SK-N-SH (cell line): Measurements from ENCODE around the gene PNKD. TPM values are rescaled to one million over a fixed set of nuclear protein-coding genes. Genes with fewer than 3 reads are reported as not detected.

Experiments
- CTCF ChIA-PET: fragments of 300-600, 350-600 bp; formaldehyde crosslinking; extraction: SDS; loops from one replicate; lab custom pipeline; 2021; lab: Yijun Ruan, JAX
- POLR2A ChIA-PET: fragments of 350-600 bp; sonication (Branson Sonifier 250); formaldehyde crosslinking; extraction: SDS; loops from one replicate; lab custom pipeline; 2020; ENCODE audit warnings: antibody characterized with exemption, inconsistent platforms; lab: Yijun Ruan, JAX
- DNase-seq: peaks from one replicate; pipeline ENCODE4 v3.0.0; 2012
- H2AFZ ChIP-seq: fragments of 200-600 bp; sonication (generic); 2 replicates; pipeline ENCODE4 v1.8.1; 2016; ENCODE audit warnings: antibody characterized with exemption, mild to moderate bottlenecking, low read depth
- H3F3A ChIP-seq: fragments of 200-600 bp; sonication (generic); replicated peaks from 2 replicates; pipeline ENCODE3; 2016; ENCODE audit warnings: antibody characterized with exemption, mild to moderate bottlenecking; ENCODE audit not compliant: insufficient read depth
- H3K27ac ChIP-seq, 2 experiments: fragments of 200-500 bp in 1 of 2; fragments of 200-600 bp in 1 of 2; sonication (Bioruptor generic) in 1 of 2; sonication (generic), shearing (Covaris generic) in 1 of 2; 2 replicates each; pipeline versions ENCODE4 v1.5.1 to v1.6.1; 2014 to 2016; ENCODE audit warnings: low read depth in 2 of 2, inconsistent platforms in 1 of 2, low read length in 1 of 2, mild to moderate bottlenecking in 1 of 2, mixed read lengths in 1 of 2
- H3K27me3 ChIP-seq: fragments of 200-600 bp; sonication (generic), shearing (Covaris generic); 2 replicates; pipeline ENCODE4 v1.6.1; 2016; ENCODE audit warnings: mixed run types; ENCODE audit not compliant: insufficient read depth
- H3K36me3 ChIP-seq, 2 experiments: fragments of 200-500 bp in 1 of 2; fragments of 200-600 bp in 1 of 2; sonication (Bioruptor generic) in 1 of 2; sonication (generic) in 1 of 2; replicated peaks in 1 of 2; 2 replicates each; pipeline versions ENCODE3 to v1.5.1; 2014 to 2016; ENCODE audit warnings: low read length in 1 of 2, mild to moderate bottlenecking in 1 of 2; ENCODE audit not compliant: insufficient read depth in 2 of 2, control insufficient read depth in 1 of 2
- H3K4me1 ChIP-seq, 2 experiments: fragments of 200-500 bp in 1 of 2; fragments of 200-600 bp in 1 of 2; sonication (Bioruptor generic) in 1 of 2; sonication (generic), shearing (Covaris generic) in 1 of 2; 2 replicates each; pipeline versions ENCODE4 v1.5.1 to v1.6.1; 2014 to 2016; ENCODE audit warnings: low read depth in 1 of 2, low read length in 1 of 2, mixed run types in 1 of 2; ENCODE audit not compliant: insufficient read depth in 2 of 2, control insufficient read depth in 1 of 2
- H3K4me2 ChIP-seq: fragments of 200-600 bp; sonication (generic), shearing (Covaris generic); 2 replicates; pipeline ENCODE4 v1.6.1; 2017; ENCODE audit warnings: mixed run types
- H3K4me3 ChIP-seq, 2 experiments: fragments of 200-500 bp in 1 of 2; fragments of 200-600 bp in 1 of 2; sonication (Bioruptor generic) in 1 of 2; sonication (generic), shearing (Covaris generic) in 1 of 2; 2 replicates each; pipeline versions ENCODE4 v1.5.1 to v1.8.1; 2014 to 2016; ENCODE audit warnings: low read depth in 2 of 2, inconsistent platforms in 1 of 2, low read length in 1 of 2, mild to moderate bottlenecking in 1 of 2, mixed read lengths in 1 of 2, moderate library complexity in 1 of 2
- H3K79me2 ChIP-seq: fragments of 200-600 bp; sonication (generic); 2 replicates; pipeline ENCODE4 v1.8.1; 2017; ENCODE audit warnings: mild to moderate bottlenecking; ENCODE audit not compliant: insufficient read depth
- H3K9ac ChIP-seq: fragments of 200-600 bp; sonication (generic); 2 replicates; pipeline ENCODE4 v1.6.1; 2017; ENCODE audit warnings: mixed run types
- H3K9me2 ChIP-seq: fragments of 200-600 bp; sonication (generic); 2 replicates; pipeline ENCODE4 v1.6.1; 2017; ENCODE audit warnings: mixed run types
- H3K9me3 ChIP-seq: fragments of 200-600 bp; sonication (generic); 2 replicates; pipeline ENCODE4 v1.6.1; 2017; ENCODE audit warnings: mixed run types, mild to moderate bottlenecking, moderate library complexity
- H4K20me1 ChIP-seq: fragments of 200-600 bp; sonication (generic); 2 replicates; pipeline ENCODE4 v1.6.1; 2017; ENCODE audit warnings: mild to moderate bottlenecking, mixed run types; ENCODE audit not compliant: insufficient read depth
- CHD2 ChIP-seq: fragments of 150-350 bp; IDR thresholded peaks from 2 replicates; pipeline ENCODE4 v1.6.1; 2018; ENCODE audit warnings: low read length; ENCODE audit not compliant: partially characterized antibody
- ELF1 ChIP-seq: IDR thresholded peaks from 2 replicates; pipeline ENCODE4 v1.4.0; 2012
- FOSL2 ChIP-seq: IDR thresholded peaks from 2 replicates; pipeline ENCODE4 v1.4.0; 2012; ENCODE audit warnings: low read depth, mild to moderate bottlenecking, moderate library complexity, borderline replicate concordance
- FOXJ3 ChIP-seq: sonication (generic); formaldehyde crosslinking; IDR thresholded peaks from 2 replicates; pipeline ENCODE4 v1.5.1; 2020; ENCODE audit warnings: mild to moderate bottlenecking, missing genetic modification reagents
- FOXM1 ChIP-seq: IDR thresholded peaks from 2 replicates; pipeline ENCODE4 v1.4.0; 2012; ENCODE audit warnings: low read depth, mild to moderate bottlenecking
- GABPA ChIP-seq: IDR thresholded peaks from 2 replicates; pipeline ENCODE4 v1.4.0; 2012; ENCODE audit warnings: low read depth, mild to moderate bottlenecking
- IRF3 ChIP-seq: fragments of 150-350 bp; IDR thresholded peaks from 2 replicates; pipeline ENCODE4 v1.6.1; 2016; ENCODE audit warnings: mild to moderate bottlenecking, low read depth, low read length
- JUND ChIP-seq: IDR thresholded peaks from 2 replicates; pipeline ENCODE4 v1.4.0; 2012
- MEF2A ChIP-seq: IDR thresholded peaks from 2 replicates; pipeline ENCODE4 v1.4.0; 2012; ENCODE audit warnings: low read depth, borderline replicate concordance
- MXI1 ChIP-seq: IDR thresholded peaks from 2 replicates; pipeline ENCODE4 v1.6.1; 2012; ENCODE audit warnings: mild to moderate bottlenecking, low read depth, low read length, improper control_type of control experiment
- NFIC ChIP-seq: IDR thresholded peaks from 2 replicates; pipeline ENCODE4 v1.4.0; 2012; ENCODE audit warnings: borderline replicate concordance
- NRF1 ChIP-seq: IDR thresholded peaks from 2 replicates; pipeline ENCODE4 v1.6.1; 2012; ENCODE audit warnings: low read depth, mild to moderate bottlenecking, low read length
- POLR2AphosphoS5 ChIP-seq: IDR thresholded peaks from 2 replicates; pipeline ENCODE4 v1.6.1; 2012; ENCODE audit warnings: low read depth, low read length
- RCOR1 ChIP-seq: fragments of 150-350 bp; IDR thresholded peaks from 2 replicates; pipeline ENCODE4 v1.6.1; 2017; ENCODE audit warnings: antibody characterized with exemption, low read length
- RFX5 ChIP-seq: IDR thresholded peaks from 2 replicates; pipeline ENCODE4 v1.6.1; 2012; ENCODE audit warnings: mild to moderate bottlenecking, improper control_type of control experiment, low read length
- RXRA ChIP-seq: IDR thresholded peaks from 2 replicates; pipeline ENCODE4 v1.4.0; 2012; ENCODE audit warnings: low read depth, mild to moderate bottlenecking, borderline replicate concordance
- SIN3A ChIP-seq: IDR thresholded peaks from 2 replicates; pipeline ENCODE4 v1.6.1; 2012; ENCODE audit warnings: low read depth, mild to moderate bottlenecking, low read length, moderate library complexity, borderline replicate concordance
- TAF1 ChIP-seq: IDR thresholded peaks from 2 replicates; pipeline ENCODE4 v1.6.1; 2012; ENCODE audit warnings: low read depth, mild to moderate bottlenecking, low read length, moderate library complexity, borderline replicate concordance
- TCF12 ChIP-seq: IDR thresholded peaks from 2 replicates; pipeline ENCODE4 v1.4.0; 2012
- TEAD4 ChIP-seq: IDR thresholded peaks from 2 replicates; pipeline ENCODE4 v1.4.0; 2012; ENCODE audit warnings: mild to moderate bottlenecking, borderline replicate concordance; ENCODE audit not compliant: insufficient read depth
- YY1 ChIP-seq: IDR thresholded peaks from 2 replicates; pipeline ENCODE4 v1.4.0; 2012; ENCODE audit warnings: low read depth, mild to moderate bottlenecking
- WGBS: methylation state at CpG from one replicate; pipeline ENCODE4 v1.1.6; 2017; ENCODE audit warnings: low lambda C conversion rate; 5-methylcytosine and 5-hydroxymethylcytosine counted together
- polyA plus RNA-seq, 3 experiments: library from polyadenylated mRNA; depleted of rRNA; stranded (reverse); fragments of >200 nt; gene quantifications; 2 replicates each; pipeline ENCODE4 v1.2.3, GENCODE V29; 2012
- TF ChIP-seq, protein P1 (sequence below): IDR thresholded peaks from 2 replicates; pipeline ENCODE4 v1.4.0; 2012; ENCODE audit warnings: low read depth, borderline replicate concordance
- TF ChIP-seq, protein P2 (sequence below): IDR thresholded peaks from 2 replicates; pipeline ENCODE4 v1.4.0; 2012; ENCODE audit warnings: low read depth, borderline replicate concordance
- TF ChIP-seq, protein P3 (sequence below): fragments of 200-600 bp; sonication (generic); IDR thresholded peaks from 2 replicates; pipeline ENCODE4 v1.6.1; 2017; ENCODE audit warnings: antibody characterized with exemption, mild to moderate bottlenecking, moderate library complexity

PNKD gene
- polyA plus RNA-seq, 1 of the 3 experiments (the other 2 are of a cell fraction) = 101 TPM

DNA sequence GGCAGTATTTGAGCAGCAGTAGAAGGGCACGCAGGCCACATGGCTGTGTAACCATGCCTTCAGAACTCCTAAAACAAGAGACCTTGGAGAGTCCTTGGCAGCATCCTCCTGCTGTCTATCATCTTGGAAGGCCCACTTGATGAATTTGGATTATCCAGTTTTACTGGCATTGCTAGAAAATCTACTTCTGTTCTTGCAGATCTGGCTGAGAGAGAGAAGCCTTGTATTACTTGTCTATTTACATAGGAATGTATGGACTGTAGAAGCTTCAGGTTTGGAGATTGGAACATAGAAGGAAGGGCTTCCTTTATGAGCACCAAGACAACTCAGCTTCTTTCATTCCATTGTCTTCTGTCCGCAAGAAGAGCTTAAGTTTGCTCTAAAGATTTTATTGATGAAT lies 25.7 kb upstream of the PNKD start:
- Histone ChIP-seq H3K4me1 (no peaks in the 10 kb centered on the region), H3K4me3 (no peak overlapping the region), H3K9me2 (no peaks in the 10 kb centered on the region), H3F3A (peaks cover 7% of the 10 kb centered on the region), H2AFZ (no peak overlapping the region), H3K79me2 (peaks cover 74% of the 10 kb centered on the region), H3K4me2 (no peak overlapping the region), H3K27ac (no peak overlapping the region), H3K27me3 (no peaks in the 10 kb centered on the region), H3K9me3 (no peaks in the 10 kb centered on the region), H3K36me3 (peaks cover 77 to 97% of the 10 kb centered on the region in 2 experiments), H4K20me1 (0 out of 2 replicates have a peak, but pooled peaks cover 7% of the 10 kb centered on the region), H3K9ac (no peak overlapping the region)
- POLR2A ChIA-PET = no interaction called here
- TF ChIP-seq FOXM1 = no peak
- TF ChIP-seq GABPA = no peak
- TF ChIP-seq FOXJ3 = no peak
- TF ChIP-seq JUND = no peak
- no peak for TF ChIP-seq SIN3A
- no peak for TF ChIP-seq ELF1
- TF ChIP-seq YY1 = no peak
- TF ChIP-seq CHD2 = no peak
- TF ChIP-seq RCOR1 = no peak
- WGBS = 97% methylated on average over 2 of the region's 2 CpGs
- CTCF ChIA-PET = interaction anchor here (1.1 to 5.7 kb wide), 3 partner anchors 14 to 26 kb away, joined by 4 to 34 read pairs (median 4); partner anchors contain the start of genes AAMP and PNKD
- DNase-seq = no peak

- ChIA-PET CTCF (interaction anchor here (5.7 kb wide), 1 partner anchor 13 kb away, joined by 34 read pairs; no protein-coding TSS in a partner anchor), POLR2A (no interaction called here)
- H3K27me3 ChIP-seq = no peaks in the 10 kb centered on the region
- 0 out of 2 replicates have a peak, but pooled peaks cover 7% of the 10 kb centered on the region for H4K20me1 ChIP-seq
- DNase-seq = no peak
- H3K9ac ChIP-seq = no peak overlapping the region
- H3F3A ChIP-seq = peaks cover 11% of the 10 kb centered on the region
- no peak overlapping the region for H2AFZ ChIP-seq
- H3K27ac ChIP-seq = no peak overlapping the region
- TF ChIP-seq TAF1 = no peak
- no peak for TF ChIP-seq GABPA
- TF ChIP-seq CHD2 = no peak
- TF ChIP-seq POLR2AphosphoS5 = no peak
- no peak for TF ChIP-seq MEF2A
- TF ChIP-seq FOSL2 = no peak
- TF ChIP-seq TEAD4 = no peak
- TF ChIP-seq RFX5 = no peak
- TF ChIP-seq, protein P1, sequence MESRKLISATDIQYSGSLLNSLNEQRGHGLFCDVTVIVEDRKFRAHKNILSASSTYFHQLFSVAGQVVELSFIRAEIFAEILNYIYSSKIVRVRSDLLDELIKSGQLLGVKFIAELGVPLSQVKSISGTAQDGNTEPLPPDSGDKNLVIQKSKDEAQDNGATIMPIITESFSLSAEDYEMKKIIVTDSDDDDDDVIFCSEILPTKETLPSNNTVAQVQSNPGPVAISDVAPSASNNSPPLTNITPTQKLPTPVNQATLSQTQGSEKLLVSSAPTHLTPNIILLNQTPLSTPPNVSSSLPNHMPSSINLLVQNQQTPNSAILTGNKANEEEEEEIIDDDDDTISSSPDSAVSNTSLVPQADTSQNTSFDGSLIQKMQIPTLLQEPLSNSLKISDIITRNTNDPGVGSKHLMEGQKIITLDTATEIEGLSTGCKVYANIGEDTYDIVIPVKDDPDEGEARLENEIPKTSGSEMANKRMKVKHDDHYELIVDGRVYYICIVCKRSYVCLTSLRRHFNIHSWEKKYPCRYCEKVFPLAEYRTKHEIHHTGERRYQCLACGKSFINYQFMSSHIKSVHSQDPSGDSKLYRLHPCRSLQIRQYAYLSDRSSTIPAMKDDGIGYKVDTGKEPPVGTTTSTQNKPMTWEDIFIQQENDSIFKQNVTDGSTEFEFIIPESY = no peak
- no peak for TF ChIP-seq FOXJ3
- TF ChIP-seq TCF12 = no peak
- no peak for TF ChIP-seq IRF3
- TF ChIP-seq, protein P2, sequence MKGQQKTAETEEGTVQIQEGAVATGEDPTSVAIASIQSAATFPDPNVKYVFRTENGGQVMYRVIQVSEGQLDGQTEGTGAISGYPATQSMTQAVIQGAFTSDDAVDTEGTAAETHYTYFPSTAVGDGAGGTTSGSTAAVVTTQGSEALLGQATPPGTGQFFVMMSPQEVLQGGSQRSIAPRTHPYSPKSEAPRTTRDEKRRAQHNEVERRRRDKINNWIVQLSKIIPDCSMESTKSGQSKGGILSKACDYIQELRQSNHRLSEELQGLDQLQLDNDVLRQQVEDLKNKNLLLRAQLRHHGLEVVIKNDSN = no peak
- no peak for TF ChIP-seq MXI1
- TF ChIP-seq YY1 = no peak
- no peak for TF ChIP-seq RXRA
- TF ChIP-seq NFIC = no peak
- no peak for TF ChIP-seq JUND
- TF ChIP-seq NRF1 = no peak
- TF ChIP-seq, protein P3, sequence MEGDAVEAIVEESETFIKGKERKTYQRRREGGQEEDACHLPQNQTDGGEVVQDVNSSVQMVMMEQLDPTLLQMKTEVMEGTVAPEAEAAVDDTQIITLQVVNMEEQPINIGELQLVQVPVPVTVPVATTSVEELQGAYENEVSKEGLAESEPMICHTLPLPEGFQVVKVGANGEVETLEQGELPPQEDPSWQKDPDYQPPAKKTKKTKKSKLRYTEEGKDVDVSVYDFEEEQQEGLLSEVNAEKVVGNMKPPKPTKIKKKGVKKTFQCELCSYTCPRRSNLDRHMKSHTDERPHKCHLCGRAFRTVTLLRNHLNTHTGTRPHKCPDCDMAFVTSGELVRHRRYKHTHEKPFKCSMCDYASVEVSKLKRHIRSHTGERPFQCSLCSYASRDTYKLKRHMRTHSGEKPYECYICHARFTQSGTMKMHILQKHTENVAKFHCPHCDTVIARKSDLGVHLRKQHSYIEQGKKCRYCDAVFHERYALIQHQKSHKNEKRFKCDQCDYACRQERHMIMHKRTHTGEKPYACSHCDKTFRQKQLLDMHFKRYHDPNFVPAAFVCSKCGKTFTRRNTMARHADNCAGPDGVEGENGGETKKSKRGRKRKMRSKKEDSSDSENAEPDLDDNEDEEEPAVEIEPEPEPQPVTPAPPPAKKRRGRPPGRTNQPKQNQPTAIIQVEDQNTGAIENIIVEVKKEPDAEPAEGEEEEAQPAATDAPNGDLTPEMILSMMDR = no peak
- WGBS = 95% methylated on average over 5 of the region's 5 CpGs
- H3K9me2 ChIP-seq = no peaks in the 10 kb centered on the region
- no peak overlapping the region for H3K4me2 ChIP-seq
- no peaks in the 10 kb centered on the region for H3K9me3 ChIP-seq
- H3K4me1 ChIP-seq = no peaks in the 10 kb centered on the region
- H3K79me2 ChIP-seq = peaks cover 70% of the 10 kb centered on the region; the same call in 1 of the 2 replicates
- H3K36me3 ChIP-seq = peaks cover 81 to 99% of the 10 kb centered on the region in 2 experiments
- no peak overlapping the region for H3K4me3 ChIP-seq
Measured at GRCh38 chr2:218245214-218245613, 25.1 kb upstream of the PNKD start.
